Stromal cell of bone marrow (primary cell): ENCODE data around the gene GRK5.
"Not testable (repeated sequence)": the region's sequence is repeated elsewhere in the genome, so short reads cannot be mapped to it uniquely, and the experiment has no call there.

ENCODE experiments used
- DNase-seq: peaks from one replicate; pipeline ENCODE4 v3.0.0-alpha.2; 2012; ENCODE audit warnings: low read depth

GRK5 gene

DNA sequence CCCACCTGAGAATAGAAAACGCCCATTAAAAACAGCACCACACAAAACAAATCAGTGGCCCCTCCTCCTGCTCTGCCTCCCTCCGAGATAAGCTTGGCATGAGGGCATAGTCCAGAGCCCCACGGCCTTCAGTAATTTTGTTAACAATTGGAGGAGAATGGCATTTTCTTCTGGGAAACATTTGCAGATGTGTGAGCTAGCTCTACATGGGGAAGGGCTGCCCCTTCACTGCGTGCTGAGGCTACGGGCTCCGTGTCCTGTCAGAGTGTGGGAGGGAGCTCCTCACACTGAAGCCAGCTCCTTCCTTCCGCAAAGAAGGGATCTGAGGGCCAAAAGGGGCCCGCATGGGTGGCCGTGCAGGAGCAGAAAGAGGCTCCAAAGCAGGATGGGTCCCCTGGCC, 15.2 kb downstream of the GRK5 start:
- DNase-seq = no peak

- no peak for DNase-seq
Observed at GRCh38 chr10:119222966-119223386, 15.6 kb downstream of the GRK5 start.

GRCh38 chr10:119225083-119225658, 17.8 kb downstream of the GRK5 start:
- DNase-seq = no peak

DNA sequence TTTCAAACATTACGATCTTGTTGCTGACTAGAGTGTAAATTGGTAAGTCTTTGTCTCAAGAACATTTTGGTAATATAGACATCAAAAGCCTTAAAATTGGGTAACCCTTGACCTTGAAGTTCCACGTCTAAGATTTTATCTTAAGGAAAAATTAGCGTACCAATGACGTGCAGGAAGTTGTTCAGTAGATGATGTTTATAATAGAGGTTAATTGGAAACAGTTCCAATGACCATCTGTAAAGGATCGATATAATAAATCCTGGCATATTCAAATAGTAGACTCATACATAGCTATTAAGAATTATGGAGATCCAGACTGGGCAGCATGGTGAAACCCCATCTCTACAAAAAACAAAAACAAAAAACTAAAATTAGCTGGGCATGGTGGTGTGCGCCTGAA, 20.5 kb downstream of the GRK5 start:
- DNase-seq = no peak

DNA sequence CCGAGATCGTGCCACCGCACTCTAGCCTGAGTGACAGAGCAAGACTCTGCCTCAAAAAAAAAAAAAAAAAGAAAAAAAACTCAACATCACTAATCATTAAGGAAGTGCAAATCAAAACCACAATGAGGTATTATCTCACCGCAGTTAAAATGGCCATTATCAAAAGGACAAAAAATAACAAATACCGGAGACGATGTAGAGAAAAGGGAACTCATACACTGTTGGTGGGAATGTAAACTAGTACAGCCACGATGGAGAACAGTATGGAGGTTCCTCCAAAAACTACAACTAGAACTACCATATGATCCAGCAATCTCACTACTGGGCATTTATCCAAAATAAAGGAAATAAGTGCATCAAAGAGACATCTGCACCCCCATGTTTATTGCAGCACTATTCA, 24.3 kb downstream of the GRK5 start:
- DNase-seq = no peak

GRCh38 chr10:119232439-119232838, 25.1 kb downstream of the GRK5 start:
- DNase-seq = not testable (repeated sequence)

- DNase-seq = no peak
Observed at GRCh38 chr10:119233123-119233820, 25.9 kb downstream of the GRK5 start.

DNA sequence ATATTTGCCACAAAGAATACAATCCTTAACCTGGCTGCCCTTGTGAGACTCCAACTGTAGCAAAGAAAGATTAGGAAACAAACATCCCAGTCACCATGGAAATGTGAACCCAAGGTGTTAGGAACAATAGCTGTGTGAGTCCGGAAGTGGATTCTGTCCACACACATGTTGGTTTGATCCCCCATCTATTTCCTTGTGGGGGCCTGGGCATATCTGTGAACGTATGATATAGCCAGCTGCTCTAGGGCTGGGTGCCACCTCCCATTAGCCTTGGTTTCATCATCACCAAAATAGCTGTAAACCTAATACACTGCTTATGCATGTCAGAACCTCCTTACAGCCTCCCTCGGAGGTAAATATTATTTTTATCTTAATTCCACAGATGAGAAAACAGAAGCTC, 26.4 kb downstream of the GRK5 start:
- DNase-seq = no peak

DNA sequence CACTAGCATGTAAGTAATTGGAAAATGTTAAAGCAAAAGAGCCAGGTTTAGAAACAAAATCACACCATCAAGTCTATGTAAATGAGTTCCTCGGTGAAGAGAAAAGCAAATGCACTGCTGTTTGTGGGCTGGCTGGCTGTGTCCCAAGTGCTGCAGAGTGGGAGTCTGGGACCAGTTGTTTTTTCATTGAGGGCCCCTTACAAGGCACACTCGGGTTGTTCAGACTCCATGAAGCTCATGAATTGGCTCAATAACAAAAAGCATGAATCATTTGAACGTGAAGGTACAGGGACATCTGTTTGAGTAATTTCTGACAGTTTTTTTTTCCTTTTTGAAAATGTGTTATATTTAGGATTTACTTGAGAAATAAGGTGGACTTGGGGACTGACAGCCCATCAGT, 28.0 kb downstream of the GRK5 start:
- DNase-seq = no peak

- no peak for DNase-seq
Observed at GRCh38 chr10:119237722-119238436, 30.5 kb downstream of the GRK5 start.

GRCh38 chr10:119238577-119238976, 31.2 kb downstream of the GRK5 start:
- no peak for DNase-seq

DNA sequence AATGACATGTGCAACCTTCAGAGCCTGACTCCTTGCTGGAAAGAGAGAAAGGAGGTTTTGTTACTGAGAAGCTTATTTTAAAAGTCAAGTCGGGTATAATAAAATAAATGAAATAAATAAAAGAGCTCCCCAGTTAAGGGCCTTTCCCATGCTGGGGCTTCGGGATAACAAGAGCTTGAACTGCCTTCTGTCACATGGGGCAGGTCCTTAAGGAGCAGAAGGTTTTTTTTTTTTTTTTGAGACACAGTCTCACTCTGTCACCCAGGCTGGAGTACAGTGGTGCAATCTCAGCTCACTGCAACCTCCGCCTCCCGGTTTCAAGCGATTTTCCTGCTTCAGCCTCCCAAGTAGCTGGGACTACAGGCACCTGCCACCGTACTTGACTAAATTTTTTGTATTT, 31.6 kb downstream of the GRK5 start:
- not testable (repeated sequence) for DNase-seq

GRCh38 chr10:119239630-119240029, 32.3 kb downstream of the GRK5 start:
- DNase-seq = not testable (repeated sequence)

DNA sequence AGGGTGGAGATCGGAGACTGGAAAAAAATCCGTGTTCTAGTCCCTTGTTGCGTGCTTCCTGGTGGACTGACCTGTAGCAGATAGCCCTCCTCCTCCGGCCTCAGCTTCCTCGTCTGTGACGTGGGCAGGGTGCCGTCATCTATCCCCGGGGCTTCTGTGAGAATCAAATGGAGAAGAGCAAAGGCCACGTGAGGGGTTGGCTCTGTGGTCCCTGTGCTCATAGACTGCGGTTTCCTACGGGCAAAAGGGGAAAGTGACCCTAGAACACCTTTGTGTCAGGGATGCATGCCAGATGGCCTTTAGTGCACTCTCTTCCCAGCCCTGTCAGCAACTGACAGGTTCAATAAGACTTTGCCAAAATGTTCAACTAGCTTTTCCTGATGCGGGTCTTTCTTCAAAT, 33.7 kb downstream of the GRK5 start:
- DNase-seq = no peak

DNA sequence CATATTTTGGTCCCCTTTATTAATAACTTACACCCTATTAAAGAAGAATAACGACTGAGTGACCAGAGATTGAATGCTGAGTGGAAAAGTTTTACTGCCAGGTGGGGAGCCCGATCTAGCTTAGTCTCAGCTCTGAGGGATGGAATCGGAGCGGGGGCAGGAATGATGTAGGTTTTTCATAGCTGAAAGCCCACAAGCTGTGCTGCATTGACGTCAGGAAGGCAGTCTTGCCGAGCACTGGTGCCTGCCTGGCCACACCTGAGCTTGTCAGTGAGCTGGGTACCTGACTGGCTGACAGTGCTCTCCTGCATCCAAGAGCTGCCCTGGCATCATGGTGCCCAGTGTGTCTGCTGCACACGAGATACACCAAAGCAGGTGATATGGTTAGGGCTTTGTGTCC, 34.8 kb downstream of the GRK5 start:
- no peak for DNase-seq

DNA sequence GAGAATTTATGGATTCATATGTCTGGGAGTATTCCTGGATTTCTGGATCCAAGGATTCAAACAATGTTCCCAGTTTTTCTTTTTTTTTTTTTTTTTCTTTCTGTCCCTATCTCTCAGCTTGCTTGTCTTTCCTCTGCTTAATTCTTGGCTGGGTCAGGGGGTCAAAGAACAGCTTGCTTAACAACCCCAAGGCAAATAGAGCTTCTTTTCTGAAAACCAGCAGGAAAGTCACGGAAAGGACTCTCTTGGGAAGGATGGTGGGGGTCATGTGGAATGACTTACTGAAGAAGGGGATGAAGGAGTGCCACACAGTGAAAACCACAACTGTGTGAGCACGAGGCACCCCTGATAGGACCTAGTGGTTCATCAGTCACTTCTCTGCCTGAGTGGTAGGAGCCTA, 36.1 kb downstream of the GRK5 start:
- DNase-seq = no peak

DNA sequence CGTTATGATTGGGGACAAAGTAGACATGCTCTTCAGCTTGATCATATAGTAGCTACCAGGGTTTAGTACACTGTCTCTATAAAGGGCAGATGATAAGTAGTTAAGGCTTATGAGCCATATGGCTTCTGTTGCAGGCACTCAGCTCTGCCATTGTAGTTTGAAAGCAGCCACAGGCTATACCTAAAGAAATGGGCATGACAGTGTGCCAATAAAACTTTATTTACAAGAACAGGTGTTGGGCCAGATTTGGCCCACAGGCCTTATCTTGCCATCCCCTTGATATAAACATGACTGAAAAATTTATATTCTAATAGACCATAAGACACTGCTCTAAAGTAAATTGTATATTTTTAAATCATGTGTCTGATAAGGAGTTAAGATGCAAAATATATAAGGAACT, 36.6 kb downstream of the GRK5 start:
- no peak for DNase-seq

DNA sequence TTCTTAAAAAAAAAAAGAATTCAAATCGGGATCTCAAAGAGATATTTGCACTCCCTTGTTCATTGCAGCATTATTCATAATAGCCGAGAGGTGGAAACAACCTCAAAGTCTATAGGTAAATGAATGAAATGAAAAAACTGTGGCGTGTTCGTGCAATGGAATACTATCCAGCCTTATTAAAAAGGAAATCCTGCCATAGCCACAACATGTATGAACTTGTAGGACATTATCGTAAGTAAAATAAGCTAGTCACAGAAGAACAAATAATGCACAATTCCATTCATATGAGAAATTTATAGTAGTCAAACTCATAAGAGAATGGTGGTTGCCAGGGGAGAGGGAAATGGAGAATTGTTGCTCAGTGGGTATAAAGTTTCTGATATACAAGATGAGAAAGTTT, 37.9 kb downstream of the GRK5 start:
- no peak for DNase-seq

DNA sequence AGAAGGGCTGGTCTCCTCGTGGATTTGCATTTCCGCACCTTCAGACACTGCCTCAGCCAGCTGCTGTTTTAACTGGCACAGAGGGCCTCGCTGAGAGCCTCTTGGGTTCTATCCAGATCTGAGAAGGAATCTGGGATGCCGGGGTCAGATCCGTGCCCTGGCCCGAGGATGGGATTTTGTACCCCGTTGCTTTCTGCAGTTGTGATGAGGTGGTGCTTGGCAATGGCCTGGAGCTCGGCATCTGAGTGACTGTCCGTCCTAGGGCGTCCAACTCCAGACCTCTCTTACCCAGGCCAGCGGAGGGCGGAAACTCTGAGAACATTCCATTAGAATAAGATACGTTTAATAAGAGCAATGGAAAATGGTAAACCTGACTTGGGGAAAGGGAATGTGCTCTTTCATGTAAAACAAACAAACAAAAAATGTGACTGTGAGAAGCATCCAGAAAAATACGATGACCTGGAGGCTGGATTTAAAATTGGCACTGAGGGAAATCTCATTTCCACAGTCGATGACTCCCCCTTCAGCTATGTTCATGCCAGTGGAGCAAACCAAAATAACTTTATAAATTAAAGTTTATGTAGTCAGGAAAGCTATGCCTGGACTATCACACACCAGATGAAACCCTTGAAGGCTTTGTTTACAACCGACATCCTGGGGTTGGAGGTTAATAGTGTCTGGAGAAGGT, 39.6 kb downstream of the GRK5 start:
- peak; percentile 65 for DNase-seq

DNA sequence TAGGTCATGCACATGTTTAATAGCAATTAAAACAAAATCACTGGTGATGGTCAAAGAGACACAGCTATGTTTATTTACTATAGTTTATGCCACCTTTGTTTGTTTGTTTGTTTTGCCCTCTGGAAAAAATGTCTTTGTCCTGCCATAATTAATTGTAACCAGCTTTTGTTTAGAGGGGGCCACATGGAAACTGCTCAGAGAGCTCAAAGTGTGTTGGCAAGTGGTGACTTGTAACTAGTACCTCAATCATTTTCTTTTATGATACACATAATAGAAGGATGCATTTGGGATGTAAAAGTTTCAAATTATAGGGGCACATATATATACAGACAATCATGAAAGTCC, 40.2 kb downstream of the GRK5 start:
- no peak for DNase-seq

- no peak for DNase-seq
Observed at GRCh38 chr10:119248184-119248583, 40.8 kb downstream of the GRK5 start.

DNA sequence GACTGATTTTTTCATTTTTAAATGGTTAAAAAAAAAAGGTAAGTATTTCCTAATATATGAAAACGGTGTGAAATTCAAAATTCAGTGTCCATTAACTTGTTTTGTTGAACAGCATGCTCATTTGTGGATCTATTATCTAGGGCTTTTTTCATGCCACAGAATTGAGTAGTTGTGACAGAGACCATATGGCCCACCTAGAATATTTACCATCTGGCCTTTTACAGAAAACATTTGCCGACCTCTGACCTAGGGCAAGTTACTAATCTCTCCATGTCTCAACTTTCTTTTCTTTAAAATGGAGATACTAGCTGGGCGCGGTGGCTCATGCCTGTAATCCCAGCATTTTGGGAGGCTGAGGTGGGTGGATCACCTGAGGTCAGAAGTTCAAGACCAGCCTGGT, 41.3 kb downstream of the GRK5 start:
- DNase-seq = no peak
